Measurements from ENCODE around the gene CLEC18C.
"Not testable (repeated sequence)": the region's sequence is repeated elsewhere in the genome, so short reads cannot be mapped to it uniquely, and the experiment has no call there.

DNA sequence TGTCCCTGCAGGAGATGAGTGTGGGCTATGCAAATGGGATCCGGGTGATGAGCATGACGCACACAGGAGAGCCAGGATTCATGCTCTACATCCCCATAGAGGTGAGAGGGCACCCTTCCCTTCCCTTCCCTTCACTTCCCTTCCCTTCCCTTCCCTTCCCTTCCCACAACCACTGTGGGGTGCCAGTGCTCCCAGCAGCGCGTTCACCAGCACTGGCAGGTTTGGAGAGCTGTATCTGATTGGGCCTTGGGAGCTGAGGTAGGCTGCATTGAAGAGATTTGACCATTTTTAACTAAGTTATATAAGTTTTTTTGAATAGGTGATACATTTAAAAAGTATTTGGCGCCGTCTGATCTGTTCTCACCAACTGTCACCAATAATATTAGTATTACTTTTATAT is 25.1 kb upstream of the CLEC18C start:
- not testable (repeated sequence) for TF ChIP-seq MEF2A (IDR thresholded peaks at IDR 0.05; ENCODE audit: insufficient read depth, low read depth, low read length); SMAD1 (IDR thresholded peaks at IDR 0.05; ENCODE audit: low read depth, partially characterized antibody); SMC3 (IDR thresholded peaks at IDR 0.05; ENCODE audit: borderline replicate concordance, low read length)
- TF ChIP-seq, protein P1, sequence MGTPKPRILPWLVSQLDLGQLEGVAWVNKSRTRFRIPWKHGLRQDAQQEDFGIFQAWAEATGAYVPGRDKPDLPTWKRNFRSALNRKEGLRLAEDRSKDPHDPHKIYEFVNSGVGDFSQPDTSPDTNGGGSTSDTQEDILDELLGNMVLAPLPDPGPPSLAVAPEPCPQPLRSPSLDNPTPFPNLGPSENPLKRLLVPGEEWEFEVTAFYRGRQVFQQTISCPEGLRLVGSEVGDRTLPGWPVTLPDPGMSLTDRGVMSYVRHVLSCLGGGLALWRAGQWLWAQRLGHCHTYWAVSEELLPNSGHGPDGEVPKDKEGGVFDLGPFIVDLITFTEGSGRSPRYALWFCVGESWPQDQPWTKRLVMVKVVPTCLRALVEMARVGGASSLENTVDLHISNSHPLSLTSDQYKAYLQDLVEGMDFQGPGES (IDR thresholded peaks at IDR 0.05), result not testable (repeated sequence)
- TF ChIP-seq, protein P2, sequence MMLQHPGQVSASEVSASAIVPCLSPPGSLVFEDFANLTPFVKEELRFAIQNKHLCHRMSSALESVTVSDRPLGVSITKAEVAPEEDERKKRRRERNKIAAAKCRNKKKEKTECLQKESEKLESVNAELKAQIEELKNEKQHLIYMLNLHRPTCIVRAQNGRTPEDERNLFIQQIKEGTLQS (IDR thresholded peaks at IDR 0.05; ENCODE audit: borderline replicate concordance, extremely low read depth, low read depth, low read length), result not testable (repeated sequence)
- TF ChIP-seq, protein P3, sequence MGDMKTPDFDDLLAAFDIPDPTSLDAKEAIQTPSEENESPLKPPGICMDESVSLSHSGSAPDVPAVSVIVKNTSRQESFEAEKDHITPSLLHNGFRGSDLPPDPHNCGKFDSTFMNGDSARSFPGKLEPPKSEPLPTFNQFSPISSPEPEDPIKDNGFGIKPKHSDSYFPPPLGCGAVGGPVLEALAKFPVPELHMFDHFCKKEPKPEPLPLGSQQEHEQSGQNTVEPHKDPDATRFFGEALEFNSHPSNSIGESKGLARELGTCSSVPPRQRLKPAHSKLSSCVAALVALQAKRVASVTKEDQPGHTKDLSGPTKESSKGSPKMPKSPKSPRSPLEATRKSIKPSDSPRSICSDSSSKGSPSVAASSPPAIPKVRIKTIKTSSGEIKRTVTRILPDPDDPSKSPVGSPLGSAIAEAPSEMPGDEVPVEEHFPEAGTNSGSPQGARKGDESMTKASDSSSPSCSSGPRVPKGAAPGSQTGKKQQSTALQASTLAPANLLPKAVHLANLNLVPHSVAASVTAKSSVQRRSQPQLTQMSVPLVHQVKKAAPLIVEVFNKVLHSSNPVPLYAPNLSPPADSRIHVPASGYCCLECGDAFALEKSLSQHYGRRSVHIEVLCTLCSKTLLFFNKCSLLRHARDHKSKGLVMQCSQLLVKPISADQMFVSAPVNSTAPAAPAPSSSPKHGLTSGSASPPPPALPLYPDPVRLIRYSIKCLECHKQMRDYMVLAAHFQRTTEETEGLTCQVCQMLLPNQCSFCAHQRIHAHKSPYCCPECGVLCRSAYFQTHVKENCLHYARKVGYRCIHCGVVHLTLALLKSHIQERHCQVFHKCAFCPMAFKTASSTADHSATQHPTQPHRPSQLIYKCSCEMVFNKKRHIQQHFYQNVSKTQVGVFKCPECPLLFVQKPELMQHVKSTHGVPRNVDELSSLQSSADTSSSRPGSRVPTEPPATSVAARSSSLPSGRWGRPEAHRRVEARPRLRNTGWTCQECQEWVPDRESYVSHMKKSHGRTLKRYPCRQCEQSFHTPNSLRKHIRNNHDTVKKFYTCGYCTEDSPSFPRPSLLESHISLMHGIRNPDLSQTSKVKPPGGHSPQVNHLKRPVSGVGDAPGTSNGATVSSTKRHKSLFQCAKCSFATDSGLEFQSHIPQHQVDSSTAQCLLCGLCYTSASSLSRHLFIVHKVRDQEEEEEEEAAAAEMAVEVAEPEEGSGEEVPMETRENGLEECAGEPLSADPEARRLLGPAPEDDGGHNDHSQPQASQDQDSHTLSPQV (IDR thresholded peaks at IDR 0.05), result not testable (repeated sequence)
- TF ChIP-seq, protein P4, sequence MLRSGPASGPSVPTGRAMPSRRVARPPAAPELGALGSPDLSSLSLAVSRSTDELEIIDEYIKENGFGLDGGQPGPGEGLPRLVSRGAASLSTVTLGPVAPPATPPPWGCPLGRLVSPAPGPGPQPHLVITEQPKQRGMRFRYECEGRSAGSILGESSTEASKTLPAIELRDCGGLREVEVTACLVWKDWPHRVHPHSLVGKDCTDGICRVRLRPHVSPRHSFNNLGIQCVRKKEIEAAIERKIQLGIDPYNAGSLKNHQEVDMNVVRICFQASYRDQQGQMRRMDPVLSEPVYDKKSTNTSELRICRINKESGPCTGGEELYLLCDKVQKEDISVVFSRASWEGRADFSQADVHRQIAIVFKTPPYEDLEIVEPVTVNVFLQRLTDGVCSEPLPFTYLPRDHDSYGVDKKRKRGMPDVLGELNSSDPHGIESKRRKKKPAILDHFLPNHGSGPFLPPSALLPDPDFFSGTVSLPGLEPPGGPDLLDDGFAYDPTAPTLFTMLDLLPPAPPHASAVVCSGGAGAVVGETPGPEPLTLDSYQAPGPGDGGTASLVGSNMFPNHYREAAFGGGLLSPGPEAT (IDR thresholded peaks at IDR 0.05; ENCODE audit: low read depth), result not testable (repeated sequence)
